ENCODE measurements around the gene FJX1.

FJX1 gene

DNA sequence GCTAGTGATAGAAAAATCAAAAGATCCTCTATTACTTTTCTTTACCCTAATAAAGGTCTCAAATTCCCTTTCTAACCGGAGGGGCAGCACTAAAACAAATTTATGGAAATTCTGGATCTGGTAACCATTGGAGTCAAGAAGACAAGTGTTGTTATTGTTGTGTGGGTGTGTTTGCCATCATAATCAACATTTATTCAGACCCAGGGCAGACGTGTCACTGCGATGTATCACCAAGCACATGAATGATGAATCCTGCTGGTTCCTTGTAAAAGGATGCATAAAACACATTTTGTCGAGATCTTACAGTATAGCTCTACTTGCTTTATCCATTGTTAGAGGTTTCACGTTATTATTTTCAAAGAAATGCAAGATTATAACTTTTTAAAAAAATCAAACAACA is 12.1 kb upstream of the FJX1 start:
- DNase-seq (ENCODE audit: low read depth) = no peak

- no peak for DNase-seq (ENCODE audit: low read depth)
Measured at GRCh38 chr11:35608502-35608901, 9.8 kb upstream of the FJX1 start.

DNA sequence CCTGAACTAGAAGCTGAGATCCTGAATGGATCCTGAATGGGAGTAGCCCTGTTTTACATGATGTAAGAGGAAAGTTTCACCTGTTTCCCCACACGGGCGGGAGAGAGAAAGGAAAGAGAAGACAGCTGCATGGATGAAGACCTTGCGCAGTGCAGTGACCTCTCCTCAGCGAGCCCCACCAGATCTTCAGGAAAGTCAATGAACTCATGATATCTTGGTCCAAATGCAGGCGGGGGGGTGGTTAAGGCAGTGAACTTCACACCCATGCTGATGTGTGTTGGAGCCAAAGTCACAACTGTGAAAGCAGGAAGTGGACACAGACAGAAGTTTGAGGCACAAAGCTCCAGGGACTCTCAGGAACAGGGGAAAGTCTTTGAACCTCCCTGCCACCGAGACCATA is 8.6 kb upstream of the FJX1 start:
- DNase-seq (ENCODE audit: low read depth) = no peak

- DNase-seq (ENCODE audit: low read depth) = no peak
Measured at GRCh38 chr11:35610631-35611030, 7.6 kb upstream of the FJX1 start.

- no peak for DNase-seq (ENCODE audit: low read depth)
Measured at GRCh38 chr11:35611741-35612140, 6.5 kb upstream of the FJX1 start.

DNA sequence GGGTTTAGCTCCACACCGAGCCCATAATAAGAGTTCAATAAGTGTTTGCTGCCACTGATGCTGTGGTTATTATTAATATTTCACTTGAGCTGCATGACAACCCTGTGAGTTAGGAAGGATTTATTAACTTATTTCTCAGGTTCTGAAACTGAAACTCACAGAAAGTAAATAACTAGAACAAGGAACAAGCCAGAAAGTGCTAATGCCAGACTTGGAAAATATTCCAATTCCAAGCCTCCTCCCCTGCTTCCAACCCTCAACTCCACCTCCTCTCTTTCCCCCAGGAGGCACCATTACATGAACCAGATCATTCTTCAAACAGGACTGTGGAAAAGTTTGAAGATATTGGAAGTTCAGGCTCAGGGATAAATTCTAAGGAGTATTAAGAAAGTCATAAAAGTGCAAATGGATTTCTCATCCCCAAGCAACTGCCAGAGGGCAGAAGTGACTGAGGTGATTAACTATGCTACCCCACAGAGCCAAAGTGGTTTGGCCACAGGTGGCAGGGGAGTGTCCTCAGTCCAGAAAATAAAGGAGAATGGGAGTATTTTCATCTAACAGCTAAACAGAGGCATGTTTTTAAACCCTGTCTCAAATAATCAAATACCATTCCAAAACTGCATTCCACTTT is 3.2 kb upstream of the FJX1 start:
- no peak for DNase-seq (ENCODE audit: low read depth)

DNA sequence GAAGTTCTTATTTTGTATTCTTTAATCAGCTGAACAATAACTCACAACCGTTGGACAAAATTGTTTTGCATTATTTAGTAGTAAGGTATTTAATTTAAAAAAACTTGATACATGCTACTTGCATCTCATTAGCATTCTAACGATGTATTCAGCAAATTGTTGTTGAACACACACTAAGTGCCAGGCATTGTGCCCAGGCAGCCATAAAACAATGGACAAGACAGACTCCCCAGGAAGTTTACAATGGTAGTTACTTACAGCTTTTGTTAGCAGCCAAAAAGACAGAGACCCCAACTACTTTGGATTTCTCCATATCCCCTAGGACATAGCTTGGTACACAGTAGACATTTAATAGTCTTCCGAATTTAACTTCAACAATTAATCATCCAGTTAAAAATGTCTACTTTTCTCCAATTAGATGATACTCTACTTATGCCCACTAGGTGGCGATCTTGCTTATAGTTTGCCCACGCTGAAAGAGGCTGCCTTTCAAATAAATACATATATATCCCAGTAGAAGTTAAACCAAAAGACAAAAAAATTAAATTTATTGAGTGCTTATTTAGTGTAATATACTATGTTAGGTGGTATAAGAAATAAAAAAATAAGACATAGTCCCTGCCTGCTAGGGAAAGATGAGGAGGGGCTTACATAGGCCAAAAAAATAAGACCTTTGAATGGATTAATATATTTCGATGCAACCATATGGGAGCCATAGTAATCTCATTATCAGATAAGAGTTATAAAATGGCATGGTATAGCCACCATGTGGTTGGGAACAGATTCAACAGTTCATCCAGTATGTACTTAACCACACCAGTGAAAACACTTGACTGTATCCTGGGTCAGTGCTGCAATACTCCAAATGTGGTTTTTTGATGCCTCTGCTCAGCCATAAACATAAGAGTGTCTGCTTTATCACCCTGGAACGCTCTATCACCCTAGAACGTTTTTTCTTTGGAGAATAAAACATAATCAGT is 2.0 kb upstream of the FJX1 start:
- DNase-seq (ENCODE audit: low read depth) = peak; percentile 79

DNA sequence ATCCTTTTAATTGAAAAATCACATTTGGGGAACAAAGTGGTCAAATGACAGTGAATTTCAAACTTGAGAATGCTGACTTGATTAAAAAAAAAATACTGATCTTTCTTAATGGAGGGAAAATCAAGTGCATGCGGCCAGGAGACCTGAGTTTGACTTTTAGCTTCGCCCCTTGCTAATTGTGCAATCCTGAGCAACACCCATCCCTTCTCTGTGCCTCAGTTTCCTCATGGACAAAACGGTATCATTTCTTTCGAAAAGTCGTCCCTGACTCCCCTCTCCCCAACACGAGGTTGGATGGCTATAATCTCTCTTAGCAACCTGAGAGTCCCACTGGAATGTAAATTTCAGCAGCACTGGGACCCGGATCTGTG is 959 bp upstream of the FJX1 start:
- no peak for DNase-seq (ENCODE audit: low read depth)

- peak; percentile 58 for DNase-seq (ENCODE audit: low read depth)
Measured at GRCh38 chr11:35618497-35619115, 346 bp downstream of the FJX1 start.

DNA sequence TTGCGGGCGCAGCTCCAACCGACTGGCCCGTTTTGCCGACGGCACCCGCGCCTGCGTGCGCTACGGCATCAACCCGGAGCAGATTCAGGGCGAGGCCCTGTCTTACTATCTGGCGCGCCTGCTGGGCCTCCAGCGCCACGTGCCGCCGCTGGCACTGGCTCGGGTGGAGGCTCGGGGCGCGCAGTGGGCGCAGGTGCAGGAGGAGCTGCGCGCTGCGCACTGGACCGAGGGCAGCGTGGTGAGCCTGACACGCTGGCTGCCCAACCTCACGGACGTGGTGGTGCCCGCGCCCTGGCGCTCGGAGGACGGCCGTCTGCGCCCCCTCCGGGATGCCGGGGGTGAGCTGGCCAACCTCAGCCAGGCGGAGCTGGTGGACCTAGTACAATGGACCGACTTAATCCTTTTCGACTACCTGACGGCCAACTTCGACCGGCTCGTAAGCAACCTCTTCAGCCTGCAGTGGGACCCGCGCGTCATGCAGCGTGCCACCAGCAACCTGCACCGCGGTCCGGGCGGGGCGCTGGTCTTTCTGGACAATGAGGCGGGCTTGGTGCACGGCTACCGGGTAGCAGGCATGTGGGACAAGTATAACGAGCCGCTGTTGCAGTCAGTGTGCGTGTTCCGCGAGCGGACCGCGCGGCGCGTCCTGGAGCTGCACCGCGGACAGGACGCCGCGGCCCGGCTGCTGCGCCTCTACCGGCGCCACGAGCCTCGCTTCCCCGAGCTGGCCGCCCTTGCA is 1.0 kb downstream of the FJX1 start:
- peak; percentile 56 for DNase-seq (ENCODE audit: low read depth)

- peak; percentile 43 for DNase-seq (ENCODE audit: low read depth)
Measured at GRCh38 chr11:35619855-35620640, 1.8 kb downstream of the FJX1 start.

DNA sequence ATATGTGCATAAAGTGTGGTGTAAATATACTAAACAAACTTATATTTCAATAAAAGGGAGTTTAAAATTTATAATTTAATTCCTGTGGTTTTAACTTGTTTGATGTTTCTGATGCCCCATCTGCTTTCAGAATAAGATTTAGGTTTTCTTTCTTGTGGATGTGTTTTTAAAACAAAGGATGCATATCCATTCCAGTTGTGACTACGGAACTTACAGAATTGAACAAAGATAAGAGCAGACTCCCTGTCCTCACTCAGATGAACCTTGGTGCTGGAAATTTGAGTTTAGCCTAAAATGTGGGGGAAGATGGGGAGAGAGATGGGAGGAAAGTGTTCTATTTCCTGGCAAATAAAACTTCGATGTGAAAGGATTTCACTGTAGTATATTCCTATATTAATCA is 2.5 kb downstream of the FJX1 start:
- DNase-seq (ENCODE audit: low read depth) = no peak

DNA sequence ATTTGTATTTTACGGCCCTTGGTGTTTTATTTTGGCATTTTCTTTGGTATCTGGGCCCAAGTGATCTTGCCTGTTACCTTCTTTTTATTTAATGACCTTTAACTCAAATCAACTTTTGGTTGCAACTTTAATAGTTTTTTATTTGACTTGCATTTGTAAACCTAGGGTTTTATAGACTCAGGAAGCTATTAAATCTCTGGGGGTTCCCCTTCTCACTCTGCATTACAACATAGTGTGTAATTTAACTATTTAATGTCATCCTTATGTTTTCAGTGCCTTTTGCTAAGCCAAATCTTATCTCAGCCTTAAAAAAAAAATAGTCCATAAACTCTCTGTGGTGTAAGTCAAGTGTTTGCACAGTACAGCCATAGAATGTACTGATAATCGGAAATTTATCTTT is 3.4 kb downstream of the FJX1 start:
- peak; percentile 50 for DNase-seq (ENCODE audit: low read depth)

DNA sequence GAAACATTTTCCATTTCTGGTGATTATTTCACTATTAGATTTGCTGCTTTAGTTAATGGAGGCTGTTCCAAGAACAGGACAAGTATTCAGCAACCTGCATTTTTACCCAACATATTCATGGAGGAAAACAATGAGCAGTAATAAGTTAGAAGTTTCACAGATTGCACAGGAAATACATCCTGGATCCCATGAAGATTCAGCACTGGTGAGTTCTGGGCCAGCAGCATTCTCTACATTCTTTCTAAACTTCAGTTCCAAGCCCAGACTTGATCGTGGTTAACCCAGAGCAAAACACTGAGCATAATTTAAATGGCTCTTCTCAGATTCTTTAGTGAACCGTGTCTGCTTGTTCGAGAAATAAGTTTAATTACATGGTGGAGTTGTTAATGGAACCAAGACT is 3.8 kb downstream of the FJX1 start:
- peak; percentile 90 for DNase-seq (ENCODE audit: low read depth)

DNA sequence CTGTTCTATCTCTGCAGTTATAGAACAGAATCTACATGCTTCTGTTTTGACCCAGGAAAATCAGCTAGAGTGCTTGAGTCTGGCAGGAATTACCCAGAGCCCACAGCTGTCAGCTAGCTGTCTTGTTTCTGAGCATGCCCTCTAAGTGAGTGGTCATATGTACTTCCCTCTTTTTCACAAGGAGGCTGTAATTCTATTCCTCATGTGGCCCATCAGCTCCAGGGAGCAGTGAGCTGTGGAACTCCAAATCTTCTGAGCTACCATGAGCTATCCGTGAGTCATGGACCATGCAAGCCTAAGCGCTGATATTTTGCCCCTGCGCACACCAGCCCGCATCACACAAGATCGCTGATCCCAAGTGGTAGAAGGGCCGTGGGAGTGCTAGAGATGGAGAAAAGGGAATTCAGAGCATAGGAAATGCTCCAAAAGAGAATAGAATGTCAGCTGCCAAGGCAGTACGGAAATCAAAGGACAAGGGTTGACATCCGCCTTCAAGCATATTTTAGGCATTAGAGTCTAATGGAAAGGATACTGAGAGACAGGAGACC is 5.4 kb downstream of the FJX1 start:
- peak; percentile 92 for DNase-seq (ENCODE audit: low read depth)

- no peak for DNase-seq (ENCODE audit: low read depth)
Measured at GRCh38 chr11:35624316-35624715, 6.1 kb downstream of the FJX1 start.

GRCh38 chr11:35624781-35625180 is 6.5 kb downstream of the FJX1 start:
- DNase-seq (ENCODE audit: low read depth) = no peak

GRCh38 chr11:35626501-35626900 is 8.2 kb downstream of the FJX1 start:
- DNase-seq (ENCODE audit: low read depth) = no peak

DNA sequence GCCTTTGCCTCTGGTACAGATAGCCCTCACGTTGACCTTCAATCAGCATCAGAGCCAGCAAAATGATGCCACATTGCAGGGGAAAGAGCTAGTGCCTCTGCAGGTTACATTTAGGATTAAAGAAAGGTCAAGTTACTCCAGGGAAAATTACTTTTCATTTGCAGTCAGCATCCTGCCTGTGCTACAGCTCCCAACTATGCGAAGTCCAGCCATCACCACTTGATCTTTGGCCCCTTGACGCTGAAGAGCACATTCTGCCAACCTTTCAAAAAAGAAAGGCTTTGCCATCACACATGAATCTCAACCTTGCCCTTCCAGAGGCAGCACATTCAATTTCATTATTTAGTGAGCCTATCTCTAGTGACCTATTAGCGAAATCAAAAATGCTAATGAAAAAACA is 11.3 kb downstream of the FJX1 start:
- no peak for DNase-seq (ENCODE audit: low read depth)

GRCh38 chr11:35629914-35630313 is 11.7 kb downstream of the FJX1 start:
- DNase-seq (ENCODE audit: low read depth) = peak; percentile 99

DNA sequence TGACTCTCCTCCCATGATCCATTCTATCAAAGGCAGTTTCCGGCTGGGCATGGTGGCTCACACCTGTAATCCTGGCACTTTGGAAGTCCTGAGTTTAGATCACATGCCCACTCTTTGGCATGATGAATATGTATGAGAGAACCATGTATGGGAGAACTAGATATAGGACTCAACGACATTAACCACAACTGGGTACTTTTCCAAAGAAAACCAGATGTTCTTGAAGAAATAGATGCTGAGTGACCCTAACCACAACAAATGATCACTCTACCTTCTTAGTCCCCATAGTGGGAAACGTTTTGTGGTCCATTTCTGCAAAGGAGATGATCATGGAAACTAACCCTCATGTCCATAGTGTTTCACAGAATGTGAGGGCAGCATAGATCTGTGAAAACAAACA is 13.6 kb downstream of the FJX1 start:
- no peak for DNase-seq (ENCODE audit: low read depth)
